ENCODE measurements around the gene ZC3HAV1L.

- TF ChIP-seq EZH2phosphoT487 (IDR thresholded peaks at IDR 0.05; ENCODE audit: insufficient read depth, low read depth) (no peak), EZH2 (IDR thresholded peaks at IDR 0.05; ENCODE audit: insufficient read depth, poor library complexity, severe bottlenecking) (no peak)
Measured at GRCh38 chr7:139029353-139029752, 6.5 kb downstream of the ZC3HAV1L start.
